ENCODE data around the gene DDX24.

GRCh38 chr14:94129758-94130414 lies 48.9 kb upstream of the DDX24 start:
- TF ChIP-seq POLR2AphosphoS5 (IDR thresholded peaks at IDR 0.05) (no peak), CTCF (IDR thresholded peaks at IDR 0.05) (no peak), EP300 (IDR thresholded peaks at IDR 0.05) (no peak), POLR2A (IDR thresholded peaks at IDR 0.05) (no peak)
